Esophagus squamous epithelium (tissue), 5 donors: ENCODE measurements around the gene ITGA7. TPM values are rescaled to one million over a fixed set of nuclear protein-coding genes. Genes with fewer than 3 reads are reported as not detected.

Experiments
- DNase-seq: peaks from one replicate; lab custom pipeline; 2025; lab: John Stamatoyannopoulos, UW
- H3K27ac ChIP-seq, 4 donors: fragments of 200-600 bp; sonication (generic); one replicate each; pipeline ENCODE4 v1.5.1; 2016 to 2019; ENCODE audit warnings: mild to moderate bottlenecking in 1 of 4
- H3K27me3 ChIP-seq, 4 donors: fragments of 200-600 bp; sonication (generic); 1 replicate in 3 of 4; 2 replicates in 1 of 4; pipeline versions ENCODE4 v1.5.1 to v1.6.0; 2017 to 2021; ENCODE audit warnings: antibody characterized with exemption in 1 of 4
- H3K36me3 ChIP-seq, 3 donors: fragments of 200-600 bp; sonication (generic); one replicate each; pipeline ENCODE4 v1.5.1; 2016 to 2019
- H3K4me1 ChIP-seq, 3 donors: fragments of 200-600 bp; sonication (generic); one replicate each; pipeline ENCODE4 v1.5.1; 2017 to 2019
- H3K4me3 ChIP-seq, 4 donors: fragments of 200-600 bp; sonication (generic); 1 replicate in 3 of 4; 2 replicates in 1 of 4; pipeline ENCODE4 v1.5.1; 2016 to 2019; ENCODE audit warnings: mild to moderate bottlenecking in 2 of 4, moderate library complexity in 1 of 4
- H3K9me3 ChIP-seq, 3 donors: fragments of 200-600 bp; sonication (generic); one replicate each; pipeline ENCODE4 v1.5.1; 2016 to 2019
- CTCF ChIP-seq, 6 experiments: fragments of 450-650 bp in 4 of 6; fragments of 200-600 bp in 2 of 6; sonication (generic) in 2 of 6; IDR thresholded peaks; one replicate each; pipeline ENCODE4 v1.5.1; 2016 to 2019; ENCODE audit warnings: antibody characterized with exemption in 6 of 6, mild to moderate bottlenecking in 4 of 6, moderate library complexity in 4 of 6
- POLR2A ChIP-seq, 4 donors: fragments of 450-650 bp; IDR thresholded peaks; one replicate each; pipeline ENCODE4 v1.6.1; 2017; ENCODE audit warnings: antibody characterized with exemption in 4 of 4, mild to moderate bottlenecking in 4 of 4, moderate library complexity in 3 of 4
- WGBS, 2 donors: methylation state at CpG; one replicate each; pipeline ENCODE4 v1.1.5; 2018; 5-methylcytosine and 5-hydroxymethylcytosine counted together
- intact Hi-C: fragments of 100-400 bp; cut with DNase I; formaldehyde crosslinking; loops from one replicate; pipeline ENCODE4 v1.15.0; 2022
- total RNA-seq, 4 donors: library from RNA; depleted of rRNA; stranded (reverse); fragments of >200 nt; gene quantifications; one replicate each; pipeline ENCODE4 v1.1.0, GENCODE V29; 2016
- donor health status: DM: yes; HTN: yes; CAD: no.

Gene ITGA7
- total RNA-seq, 4 donors from 2014 or later, result 1.1 to 26.3 (median 10.5) TPM

- no peaks in the 10 kb centered on the region for H3K9me3 ChIP-seq
- DNase-seq, result no peak
- H3K4me3 ChIP-seq, result no peak overlapping the region
- intact Hi-C loops, result no loop called here
- H3K27me3 ChIP-seq, result no peaks in the 10 kb centered on the region
- no peaks in the 10 kb centered on the region for H3K36me3 ChIP-seq
- TF ChIP-seq CTCF (IDR thresholded peaks at IDR 0.05), result no peak
- TF ChIP-seq POLR2A (IDR thresholded peaks at IDR 0.05), result no peak
- H3K4me1 ChIP-seq, result no peaks in the 10 kb centered on the region
- H3K27ac ChIP-seq, result no peak overlapping the region
Observed at GRCh38 chr12:55670276-55670675, 37.4 kb downstream of the ITGA7 start.

GRCh38 chr12:55666508-55666907 lies 41.2 kb downstream of the ITGA7 start:
- WGBS, 2 donors, result 78 to 87% methylated on average over 6 to 7 of the region's 7 CpGs
- no peak for DNase-seq
- no peaks in the 10 kb centered on the region for H3K27me3 ChIP-seq
- H3K27ac ChIP-seq, result no peak overlapping the region
- H3K9me3 ChIP-seq, result no peaks in the 10 kb centered on the region
- TF ChIP-seq POLR2A (IDR thresholded peaks at IDR 0.05), result no peak
- no peak for TF ChIP-seq CTCF (IDR thresholded peaks at IDR 0.05)
- H3K4me3 ChIP-seq, result no peak overlapping the region
- H3K36me3 ChIP-seq, result no peaks in the 10 kb centered on the region
- intact Hi-C loops, result no loop called here
- no peaks in the 10 kb centered on the region for H3K4me1 ChIP-seq

GRCh38 chr12:55664826-55665225 lies 42.9 kb downstream of the ITGA7 start:
- H3K4me3 ChIP-seq, result no peak overlapping the region
- H3K36me3 ChIP-seq, result no peaks in the 10 kb centered on the region
- no peak for DNase-seq
- H3K27ac ChIP-seq, result no peak overlapping the region
- H3K9me3 ChIP-seq, result no peaks in the 10 kb centered on the region
- intact Hi-C loops, result no loop called here
- WGBS, 2 donors, result 91 to 92% methylated on average over 8 to 9 of the region's 10 CpGs
- H3K27me3 ChIP-seq, result no peaks in the 10 kb centered on the region
- TF ChIP-seq CTCF (IDR thresholded peaks at IDR 0.05) (no peak), POLR2A (IDR thresholded peaks at IDR 0.05) (no peak)
- no peaks in the 10 kb centered on the region for H3K4me1 ChIP-seq

- H3K27me3 ChIP-seq, result no peaks in the 10 kb centered on the region
- H3K4me3 ChIP-seq, result no peak overlapping the region
- no peaks in the 10 kb centered on the region for H3K4me1 ChIP-seq
- intact Hi-C loops, result no loop called here
- DNase-seq, result no peak
- H3K27ac ChIP-seq, result no peak overlapping the region
- TF ChIP-seq POLR2A (IDR thresholded peaks at IDR 0.05), result no peak
- no peak for TF ChIP-seq CTCF (IDR thresholded peaks at IDR 0.05)
- H3K9me3 ChIP-seq, result no peaks in the 10 kb centered on the region
- WGBS, 2 donors, result 50 to 91% methylated on average over 1 of the region's 1 CpG
- H3K36me3 ChIP-seq, result no peaks in the 10 kb centered on the region
Observed at GRCh38 chr12:55663391-55663790, 44.3 kb downstream of the ITGA7 start.

GRCh38 chr12:55659486-55660385 lies 48.0 kb downstream of the ITGA7 start:
- H3K9me3 ChIP-seq, result no peaks in the 10 kb centered on the region
- DNase-seq, result no peak
- no peak overlapping the region for H3K4me3 ChIP-seq
- H3K27me3 ChIP-seq, result no peaks in the 10 kb centered on the region
- H3K27ac ChIP-seq, result no peak overlapping the region
- no peaks in the 10 kb centered on the region for H3K4me1 ChIP-seq
- TF ChIP-seq CTCF (IDR thresholded peaks at IDR 0.05), result peak in 3 of 6 experiments; percentile 11 to 34 (median 24)
- no peak for TF ChIP-seq POLR2A (IDR thresholded peaks at IDR 0.05)
- 68 to 70% methylated on average over 7 of the region's 9 CpGs for WGBS, 2 donors
- intact Hi-C loops, result no loop called here
- no peaks in the 10 kb centered on the region for H3K36me3 ChIP-seq
